Esophagus squamous epithelium (tissue), 5 donors: ENCODE measurements around the gene IL12B. TPM values are rescaled to one million over a fixed set of nuclear protein-coding genes. Genes with fewer than 3 reads are reported as not detected.

Experiments used
- DNase-seq: peaks from one replicate; lab custom pipeline; 2025; lab: John Stamatoyannopoulos, UW
- H3K27ac ChIP-seq, 4 donors: fragments of 200-600 bp; sonication (generic); one replicate each; pipeline ENCODE4 v1.5.1; 2016 to 2019; ENCODE audit warnings: mild to moderate bottlenecking in 1 of 4
- H3K27me3 ChIP-seq, 4 donors: fragments of 200-600 bp; sonication (generic); 1 replicate in 3 of 4; 2 replicates in 1 of 4; pipeline versions ENCODE4 v1.5.1 to v1.6.0; 2017 to 2021; ENCODE audit warnings: antibody characterized with exemption in 1 of 4
- H3K36me3 ChIP-seq, 3 donors: fragments of 200-600 bp; sonication (generic); one replicate each; pipeline ENCODE4 v1.5.1; 2016 to 2019
- H3K4me1 ChIP-seq, 3 donors: fragments of 200-600 bp; sonication (generic); one replicate each; pipeline ENCODE4 v1.5.1; 2017 to 2019
- H3K4me3 ChIP-seq, 4 donors: fragments of 200-600 bp; sonication (generic); 1 replicate in 3 of 4; 2 replicates in 1 of 4; pipeline ENCODE4 v1.5.1; 2016 to 2019; ENCODE audit warnings: mild to moderate bottlenecking in 2 of 4, moderate library complexity in 1 of 4
- H3K9me3 ChIP-seq, 3 donors: fragments of 200-600 bp; sonication (generic); one replicate each; pipeline ENCODE4 v1.5.1; 2016 to 2019
- POLR2A ChIP-seq, 4 donors: fragments of 450-650 bp; IDR thresholded peaks; one replicate each; pipeline ENCODE4 v1.6.1; 2017; ENCODE audit warnings: antibody characterized with exemption in 4 of 4, mild to moderate bottlenecking in 4 of 4, moderate library complexity in 3 of 4
- WGBS, 2 donors: methylation state at CpG; one replicate each; pipeline ENCODE4 v1.1.5; 2018; 5-methylcytosine and 5-hydroxymethylcytosine counted together
- intact Hi-C: fragments of 100-400 bp; cut with DNase I; formaldehyde crosslinking; loops from one replicate; pipeline ENCODE4 v1.15.0; 2022
- total RNA-seq, 4 donors: library from RNA; depleted of rRNA; stranded (reverse); fragments of >200 nt; gene quantifications; one replicate each; pipeline ENCODE4 v1.1.0, GENCODE V29; 2016
- TF ChIP-seq, protein P1 (sequence below), 6 experiments: fragments of 450-650 bp in 4 of 6; fragments of 200-600 bp in 2 of 6; sonication (generic) in 2 of 6; IDR thresholded peaks; one replicate each; pipeline ENCODE4 v1.5.1; 2016 to 2019; ENCODE audit warnings: antibody characterized with exemption in 6 of 6, mild to moderate bottlenecking in 4 of 6, moderate library complexity in 4 of 6
- donor health status: DM: yes; HTN: yes; CAD: no.

IL12B gene
- total RNA-seq, 4 donors from 2014 or later, result not detected

DNA sequence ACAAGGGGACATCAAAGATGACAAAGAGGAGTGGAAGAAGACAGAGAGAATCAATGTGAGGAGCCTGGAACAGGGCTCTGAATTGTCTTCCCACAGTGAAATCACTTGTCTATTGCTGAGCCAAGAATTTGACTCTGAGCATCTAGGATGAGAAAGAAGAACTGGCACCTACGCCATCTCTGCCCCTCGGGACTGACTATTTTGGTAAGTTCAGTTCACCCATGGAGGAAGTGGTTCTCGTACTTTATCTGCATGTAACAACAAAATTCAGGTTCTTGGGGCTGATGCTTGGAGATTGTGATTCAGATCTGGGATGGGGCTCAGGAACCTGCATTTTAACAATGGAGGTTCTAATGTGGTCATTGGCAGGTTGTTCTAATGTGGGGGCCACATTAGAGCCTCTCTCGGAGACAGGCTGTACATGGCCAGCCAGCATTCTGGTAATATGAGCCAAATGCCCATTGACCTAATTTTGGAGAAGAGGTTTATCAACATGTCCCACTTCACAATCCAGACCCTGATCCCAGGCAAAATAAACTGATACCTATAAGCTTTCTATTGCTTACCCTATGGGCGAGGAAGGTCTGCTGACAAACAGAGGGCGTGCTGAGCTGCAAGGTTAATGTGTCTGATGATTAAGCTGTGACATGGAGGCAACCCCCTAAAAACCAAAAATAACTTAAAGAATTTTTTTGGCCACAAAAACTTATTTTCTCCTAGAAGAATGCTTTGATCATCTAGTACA is 2.7 kb upstream of the IL12B start:
- no peak for DNase-seq
- 78 to 82% methylated on average over 6 of the region's 6 CpGs for WGBS, 2 donors
- intact Hi-C loops, result no loop called here
- no peaks in the 10 kb centered on the region for H3K9me3 ChIP-seq
- no peak overlapping the region for H3K4me3 ChIP-seq
- H3K36me3 ChIP-seq, result no peaks in the 10 kb centered on the region
- no peak overlapping the region for H3K27ac ChIP-seq
- peaks cover 0 to 28% (median 0%) of the 10 kb centered on the region in 4 donors for H3K27me3 ChIP-seq
- H3K4me1 ChIP-seq, result peaks cover 8 to 21% (median 12%) of the 10 kb centered on the region in 3 donors
- TF ChIP-seq, protein P1, sequence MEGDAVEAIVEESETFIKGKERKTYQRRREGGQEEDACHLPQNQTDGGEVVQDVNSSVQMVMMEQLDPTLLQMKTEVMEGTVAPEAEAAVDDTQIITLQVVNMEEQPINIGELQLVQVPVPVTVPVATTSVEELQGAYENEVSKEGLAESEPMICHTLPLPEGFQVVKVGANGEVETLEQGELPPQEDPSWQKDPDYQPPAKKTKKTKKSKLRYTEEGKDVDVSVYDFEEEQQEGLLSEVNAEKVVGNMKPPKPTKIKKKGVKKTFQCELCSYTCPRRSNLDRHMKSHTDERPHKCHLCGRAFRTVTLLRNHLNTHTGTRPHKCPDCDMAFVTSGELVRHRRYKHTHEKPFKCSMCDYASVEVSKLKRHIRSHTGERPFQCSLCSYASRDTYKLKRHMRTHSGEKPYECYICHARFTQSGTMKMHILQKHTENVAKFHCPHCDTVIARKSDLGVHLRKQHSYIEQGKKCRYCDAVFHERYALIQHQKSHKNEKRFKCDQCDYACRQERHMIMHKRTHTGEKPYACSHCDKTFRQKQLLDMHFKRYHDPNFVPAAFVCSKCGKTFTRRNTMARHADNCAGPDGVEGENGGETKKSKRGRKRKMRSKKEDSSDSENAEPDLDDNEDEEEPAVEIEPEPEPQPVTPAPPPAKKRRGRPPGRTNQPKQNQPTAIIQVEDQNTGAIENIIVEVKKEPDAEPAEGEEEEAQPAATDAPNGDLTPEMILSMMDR (IDR thresholded peaks at IDR 0.05), result no peak
- TF ChIP-seq POLR2A (IDR thresholded peaks at IDR 0.05), result no peak

DNA sequence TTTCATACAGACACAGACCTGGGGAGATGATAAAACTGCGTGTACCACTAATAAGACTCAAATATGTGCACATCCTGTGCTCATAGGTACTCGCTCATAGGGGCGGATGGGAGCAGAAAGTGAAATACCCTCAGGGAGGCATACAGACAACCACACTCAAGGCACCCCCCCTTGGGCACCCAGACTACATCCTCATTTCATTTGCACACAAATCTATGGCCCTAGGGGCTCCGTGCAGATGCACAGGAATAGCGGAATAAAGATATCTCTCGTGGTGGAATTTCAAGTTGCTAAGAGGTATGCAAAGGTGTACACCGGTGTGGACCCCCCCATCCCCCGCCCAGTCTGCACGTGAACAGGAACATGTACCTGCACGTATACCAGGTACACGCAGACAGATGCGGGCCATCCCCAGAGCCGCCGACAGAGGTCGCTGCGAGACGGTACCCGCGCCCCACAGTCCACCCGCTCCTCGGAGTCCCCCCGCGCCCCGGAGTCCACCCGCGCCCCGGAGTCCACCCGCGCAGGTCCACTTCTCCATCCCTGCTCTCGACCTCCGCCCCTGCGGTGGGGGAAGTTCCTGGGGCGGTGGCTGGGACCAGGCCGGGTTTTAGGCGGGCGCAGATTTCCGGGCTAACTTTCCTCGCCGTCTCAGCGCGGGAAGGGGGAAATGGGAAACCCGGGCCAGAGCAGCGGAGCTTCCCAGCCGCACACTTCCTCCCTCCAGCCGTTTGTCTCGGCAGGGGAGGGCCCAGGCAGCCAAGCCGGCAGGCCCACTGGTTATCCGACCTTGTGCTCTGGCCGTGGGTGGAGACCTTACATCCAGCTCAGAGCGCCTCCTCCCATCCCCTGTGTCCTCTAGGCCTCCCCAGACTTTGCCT is 1.0 kb upstream of the IL12B start:
- H3K9me3 ChIP-seq, result no peaks in the 10 kb centered on the region
- DNase-seq, result no peak

DNA sequence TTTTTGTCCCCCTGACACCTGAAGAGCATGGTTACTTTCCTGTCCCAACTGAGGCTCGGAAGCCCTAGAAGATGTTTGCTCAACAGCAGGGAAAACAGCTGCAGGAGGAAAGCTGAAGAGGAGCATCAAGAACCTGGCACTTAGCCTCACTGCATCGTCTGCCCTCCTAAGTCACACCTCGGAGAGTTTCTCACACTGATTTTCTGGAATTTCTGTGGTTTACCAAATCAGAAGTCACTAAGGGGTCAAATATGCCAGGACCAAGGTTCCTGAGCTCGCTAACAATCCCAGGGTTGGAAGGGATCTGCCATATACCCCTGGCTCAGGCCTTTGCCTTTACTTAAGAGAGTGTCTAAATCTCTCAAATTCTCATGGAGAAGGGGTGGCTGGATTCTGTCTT is 5.3 kb downstream of the IL12B start:
- Histone ChIP-seq H3K27me3 (peaks cover 0 to 46% (median 0%) of the 10 kb centered on the region in 4 donors), H3K36me3 (no peaks in the 10 kb centered on the region), H3K9me3 (no peaks in the 10 kb centered on the region), H3K4me3 (no peak overlapping the region), H3K4me1 (no peaks in the 10 kb centered on the region), H3K27ac (no peak overlapping the region)
- no peak for DNase-seq
- WGBS, 2 donors, result 66 to 78% methylated on average over 4 of the region's 4 CpGs
- intact Hi-C loops, result no loop called here
- TF ChIP-seq, protein P1 (IDR thresholded peaks at IDR 0.05), result no peak
- no peak for TF ChIP-seq POLR2A (IDR thresholded peaks at IDR 0.05)

More for the DNA sequence above, 1.0 kb upstream of the IL12B start:
- Histone ChIP-seq H3K27ac (peak overlapping the region; percentile 43 to 59 (median 56)), H3K4me3 (peak overlapping the region; percentile 33 to 72 (median 51)), H3K36me3 (no peaks in the 10 kb centered on the region), H3K4me1 (peaks cover 7 to 13% (median 8%) of the 10 kb centered on the region in 3 donors), H3K27me3 (peaks cover 0 to 44% (median 0%) of the 10 kb centered on the region in 4 donors)
- intact Hi-C loops, result no loop called here
- TF ChIP-seq, protein P1 (IDR thresholded peaks at IDR 0.05), result peak; percentile 68 to 84 (median 74)
- TF ChIP-seq POLR2A (IDR thresholded peaks at IDR 0.05), result no peak
- WGBS, 2 donors, result 12 to 20% methylated on average over 13 to 18 of the region's 50 CpGs

DNA sequence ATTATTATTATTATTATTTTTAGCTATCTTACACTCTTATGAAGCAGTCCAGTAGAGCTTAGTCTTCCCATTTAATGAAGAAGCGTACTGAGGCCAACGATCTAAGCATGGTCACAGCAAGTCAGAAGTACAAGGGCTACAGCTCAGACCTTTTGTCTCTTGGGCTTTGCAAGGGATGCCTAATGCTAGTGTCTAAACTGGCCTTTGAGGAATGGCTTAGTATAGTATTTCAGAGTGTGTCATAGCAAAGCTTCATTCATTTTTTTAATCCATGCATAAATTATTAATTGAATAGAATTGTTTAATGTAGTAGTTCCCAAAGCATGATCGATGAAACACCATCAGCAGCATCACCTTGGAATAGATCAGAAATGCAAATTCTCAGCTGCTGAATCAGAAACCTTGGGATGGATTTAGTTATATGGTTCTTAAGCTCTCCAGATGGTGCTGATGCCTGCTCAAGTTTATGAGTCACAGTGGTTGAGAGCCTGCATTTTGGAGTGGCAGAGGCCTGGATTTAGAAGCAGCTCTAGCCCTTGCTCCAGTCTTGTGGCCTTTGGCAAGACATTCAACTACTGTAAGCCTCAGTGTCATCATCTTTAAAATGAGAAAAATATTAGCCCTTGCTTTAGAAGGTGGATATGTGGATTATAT is 6.1 kb downstream of the IL12B start:
- WGBS, 2 donors, result 79 to 81% methylated on average over 3 of the region's 3 CpGs
- no peak overlapping the region for H3K4me3 ChIP-seq
- no peaks in the 10 kb centered on the region for H3K4me1 ChIP-seq
- no peak for TF ChIP-seq POLR2A (IDR thresholded peaks at IDR 0.05)
- TF ChIP-seq, protein P1 (IDR thresholded peaks at IDR 0.05), result no peak
- H3K36me3 ChIP-seq, result no peaks in the 10 kb centered on the region
- peaks cover 0 to 42% (median 0%) of the 10 kb centered on the region in 4 donors for H3K27me3 ChIP-seq
- intact Hi-C loops, result no loop called here
- no peak for DNase-seq
- no peaks in the 10 kb centered on the region for H3K9me3 ChIP-seq
- no peak overlapping the region for H3K27ac ChIP-seq
